Measurements from ENCODE around the gene TTC8. TPM values are rescaled to one million over a fixed set of nuclear protein-coding genes. Genes with fewer than 3 reads are reported as not detected.

Gene TTC8
- total RNA-seq, 1 experiment from 2014 or later: 9.2 TPM

- no peak overlapping the region for H4K91ac ChIP-seq (ENCODE audit: insufficient read length, low read depth, low read length)
- no peaks in the 10 kb centered on the region for H4K20me1 ChIP-seq (ENCODE audit: control insufficient read depth, insufficient read depth, insufficient read length)
- H3K18ac ChIP-seq (ENCODE audit: insufficient read length, low read depth, low read length): no peak overlapping the region
- Mint-ChIP-seq H3K27me3 (ENCODE audit: low read depth) (no peaks in the 10 kb centered on the region), H3K9me3 (peaks cover 0 to 5% of the 10 kb centered on the region in 2 experiments; a peak in 2 of 5 replicates), H3K4me3 (no peak overlapping the region), H3K27ac (no peak overlapping the region; a peak in 1 of 7 replicates), H3K4me1 (peaks cover 0 to 4% of the 10 kb centered on the region in 2 experiments; a peak in 1 of 4 replicates), H3K36me3 (ENCODE audit: insufficient read depth in 1 of 3, low read depth in 3 of 3) (peaks cover 12 to 17% (median 13%) of the 10 kb centered on the region in 3 experiments)
- no peak overlapping the region for H3K23ac ChIP-seq (ENCODE audit: insufficient read length, low read depth, low read length)
- H2BK20ac ChIP-seq (ENCODE audit: low read depth, low read length, poor library complexity, severe bottlenecking): no peak overlapping the region
- H2BK5ac ChIP-seq (ENCODE audit: insufficient read length, low read length): no peak overlapping the region
- no peaks in the 10 kb centered on the region for H3K79me1 ChIP-seq (ENCODE audit: insufficient read depth, low read depth, low read length, poor library complexity, severe bottlenecking)
- no CpG with 5 or more reads among the region's 1 CpG for WGBS (ENCODE audit: extremely low coverage, insufficient read length, low lambda C conversion rate)
- DNase-seq: no peak
- no peak for TF ChIP-seq CTCF (conservative IDR thresholded peaks at IDR 0.05)
- H3K9me3 ChIP-seq (ENCODE audit: control insufficient read depth, low read depth, low read length): no peaks in the 10 kb centered on the region
- H2BK12ac ChIP-seq (ENCODE audit: insufficient read length, low read depth, low read length): no peak overlapping the region
- no peak overlapping the region for H4K5ac ChIP-seq (ENCODE audit: insufficient read length, low read depth, low read length)
- H3K56ac ChIP-seq (ENCODE audit: insufficient read length, low read depth, low read length): no peak overlapping the region
- H3K23me2 ChIP-seq (ENCODE audit: insufficient read length, low read depth, low read length, poor library complexity, severe bottlenecking): no peaks in the 10 kb centered on the region
- H3K27ac ChIP-seq (ENCODE audit: insufficient read length, low read depth, low read length): no peak overlapping the region
- H3K27me3 ChIP-seq (ENCODE audit: insufficient read depth, low read length): no peaks in the 10 kb centered on the region
- H3K9ac ChIP-seq (ENCODE audit: extremely low read depth, insufficient read length, low read length): no peak overlapping the region
- H3K4ac ChIP-seq (ENCODE audit: low read depth, low read length): no peak overlapping the region
- H3K79me2 ChIP-seq (ENCODE audit: insufficient read depth, low read length): no peaks in the 10 kb centered on the region
- no peak overlapping the region for H4K8ac ChIP-seq (replicated peaks; ENCODE audit: insufficient read length, low read depth, low read length)
- no peak overlapping the region for H2AFZ ChIP-seq (ENCODE audit: low read length)
- H3K4me1 ChIP-seq (ENCODE audit: insufficient read depth, low read length): no peaks in the 10 kb centered on the region
- no peak overlapping the region for H2BK15ac ChIP-seq (ENCODE audit: low read depth, low read length)
- H3K4me2 ChIP-seq (ENCODE audit: insufficient read depth, insufficient read length, low read length): no peak overlapping the region
- no peak overlapping the region for H3K14ac ChIP-seq (ENCODE audit: insufficient read depth, low read length)
- no peak overlapping the region for H3T11ph ChIP-seq (ENCODE audit: low read length)
- H2BK120ac ChIP-seq (ENCODE audit: low read depth, low read length, poor library complexity, severe bottlenecking): no peak overlapping the region
- no peak overlapping the region for H2AK5ac ChIP-seq (ENCODE audit: insufficient read length, low read length)
Observed at GRCh38 chr14:88863167-88863566, 38.7 kb downstream of the TTC8 start.

Measured in H9 (cell line).